PC-3 (cell line): Measurements from ENCODE around the gene SPR.

Source experiments
- EZH2 ChIP-seq: fragments of 300-600 bp; sonication (generic); IDR thresholded peaks from one replicate; pipeline ENCODE4 v1.6.1; 2017; ENCODE audit warnings: antibody characterized with exemption, mild to moderate bottlenecking, low read length; ENCODE audit not compliant: unreplicated experiment
- EZH2phosphoT487 ChIP-seq: fragments of 300-600 bp; sonication (generic); IDR thresholded peaks from 2 replicates; pipeline ENCODE4 v1.6.1; 2018; ENCODE audit warnings: mild to moderate bottlenecking, antibody characterized with exemption, low read length, borderline replicate concordance
- TF ChIP-seq, protein P1 (sequence below): fragments of 300-600 bp; sonication (generic); conservative IDR thresholded peaks from 2 replicates; pipeline ENCODE4 v1.5.1; 2017; ENCODE audit warnings: antibody characterized with exemption, low read depth, mild to moderate bottlenecking, low read length

DNA sequence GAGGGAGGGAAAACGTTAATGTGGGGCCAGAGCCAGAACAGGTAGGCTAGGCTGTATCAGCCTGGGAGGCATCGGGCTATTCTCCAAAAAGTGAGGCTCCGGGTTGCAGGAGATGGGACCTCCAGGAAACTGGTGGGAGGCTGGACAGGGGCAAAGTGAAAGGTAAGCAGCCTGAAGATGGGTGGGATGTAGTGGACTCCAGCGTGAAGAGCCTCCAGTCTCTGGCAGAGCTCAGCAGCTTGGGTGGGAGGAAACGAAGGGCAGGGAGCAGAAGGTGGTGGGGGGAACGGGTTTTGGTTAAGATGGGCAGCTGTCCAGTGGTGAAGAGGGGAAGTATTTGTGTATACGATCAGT, 27.0 kb downstream of the SPR start:
- TF ChIP-seq EZH2phosphoT487 (no peak), EZH2 (no peak)
- TF ChIP-seq, protein P1, sequence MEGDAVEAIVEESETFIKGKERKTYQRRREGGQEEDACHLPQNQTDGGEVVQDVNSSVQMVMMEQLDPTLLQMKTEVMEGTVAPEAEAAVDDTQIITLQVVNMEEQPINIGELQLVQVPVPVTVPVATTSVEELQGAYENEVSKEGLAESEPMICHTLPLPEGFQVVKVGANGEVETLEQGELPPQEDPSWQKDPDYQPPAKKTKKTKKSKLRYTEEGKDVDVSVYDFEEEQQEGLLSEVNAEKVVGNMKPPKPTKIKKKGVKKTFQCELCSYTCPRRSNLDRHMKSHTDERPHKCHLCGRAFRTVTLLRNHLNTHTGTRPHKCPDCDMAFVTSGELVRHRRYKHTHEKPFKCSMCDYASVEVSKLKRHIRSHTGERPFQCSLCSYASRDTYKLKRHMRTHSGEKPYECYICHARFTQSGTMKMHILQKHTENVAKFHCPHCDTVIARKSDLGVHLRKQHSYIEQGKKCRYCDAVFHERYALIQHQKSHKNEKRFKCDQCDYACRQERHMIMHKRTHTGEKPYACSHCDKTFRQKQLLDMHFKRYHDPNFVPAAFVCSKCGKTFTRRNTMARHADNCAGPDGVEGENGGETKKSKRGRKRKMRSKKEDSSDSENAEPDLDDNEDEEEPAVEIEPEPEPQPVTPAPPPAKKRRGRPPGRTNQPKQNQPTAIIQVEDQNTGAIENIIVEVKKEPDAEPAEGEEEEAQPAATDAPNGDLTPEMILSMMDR: no peak
